IMR-90 (cell line): ENCODE measurements around the gene TPX2. TPM values are rescaled to one million over a fixed set of nuclear protein-coding genes. Genes with fewer than 3 reads are reported as not detected.

Experiments used
- ATAC-seq: fragments of 200-7000 bp; cut with Tn5 transposase; 2 replicates; pipeline ENCODE4 v1.9.1; 2020; ENCODE audit warnings: low read depth, mild to moderate bottlenecking, moderate library complexity
- BruUV-seq: library from RNA; stranded (reverse); fragments of 400-500 nt; replicated peaks from 2 replicates; lab custom pipeline; 2021; lab: Mats Ljungman, UMichigan
- CTCF ChIA-PET: fragments of 300-600 bp; formaldehyde crosslinking; extraction: SDS; loops from one replicate; lab custom pipeline; 2021; ENCODE audit warnings: antibody characterized with exemption; lab: Yijun Ruan, JAX
- POLR2A ChIA-PET: fragments of 300-600 bp; sonication (Branson Sonifier 250); formaldehyde crosslinking; loops from one replicate; lab custom pipeline; 2022; ENCODE audit warnings: antibody characterized with exemption; ENCODE audit not compliant: unreplicated experiment; lab: Charles Lee
- DNase-seq: peaks from one replicate; pipeline ENCODE4 v3.0.0; 2013
- H2AFZ ChIP-seq: replicated peaks from 2 replicates; pipeline ENCODE3; 2013; ENCODE audit warnings: low read length, mild to moderate bottlenecking; ENCODE audit not compliant: poor library complexity
- H2AK5ac ChIP-seq: 2 replicates; pipeline ENCODE4 v1.6.1; 2013; ENCODE audit warnings: low read depth, low read length, inconsistent platforms
- H2AK9ac ChIP-seq: replicated peaks from 2 replicates; pipeline ENCODE3; 2013; ENCODE audit warnings: mild to moderate bottlenecking, low read depth, low read length, moderate library complexity; ENCODE audit not compliant: poor library complexity
- H2BK120ac ChIP-seq: 2 replicates; pipeline ENCODE4 v1.6.1; 2013; ENCODE audit warnings: low read depth, low read length, inconsistent platforms
- H2BK15ac ChIP-seq: 3 replicates; pipeline ENCODE4 v1.6.1; 2013; ENCODE audit warnings: low read depth, low read length, inconsistent platforms
- H2BK20ac ChIP-seq: 2 replicates; pipeline ENCODE4 v1.6.1; 2013; ENCODE audit warnings: low read depth, mild to moderate bottlenecking, inconsistent platforms, low read length, moderate library complexity
- H2BK5ac ChIP-seq: 2 replicates; pipeline ENCODE4 v1.6.1; 2013; ENCODE audit warnings: mild to moderate bottlenecking, low read depth, low read length, inconsistent platforms; ENCODE audit not compliant: poor library complexity, severe bottlenecking
- H3K14ac ChIP-seq: replicated peaks from 2 replicates; pipeline ENCODE4 v1.6.1; 2013; ENCODE audit warnings: low read depth, low read length, inconsistent platforms
- H3K18ac ChIP-seq: 2 replicates; pipeline ENCODE4 v1.6.1; 2013; ENCODE audit warnings: low read depth, low read length, control low read depth
- H3K23ac ChIP-seq: 2 replicates; pipeline ENCODE4 v1.6.1; 2013; ENCODE audit warnings: low read depth, low read length, inconsistent platforms
- H3K27ac ChIP-seq: 2 replicates; pipeline ENCODE4 v1.5.1; 2013; ENCODE audit warnings: mild to moderate bottlenecking, control low read depth, low read length; ENCODE audit not compliant: insufficient read depth
- H3K27me3 ChIP-seq: 2 replicates; pipeline ENCODE4 v1.6.1; 2013; ENCODE audit warnings: low read length; ENCODE audit not compliant: control insufficient read depth, insufficient read depth
- H3K36me3 ChIP-seq: 2 replicates; pipeline ENCODE4 v1.6.1; 2013; ENCODE audit warnings: low read length, mixed read lengths; ENCODE audit not compliant: control insufficient read depth, insufficient read depth
- H3K4ac ChIP-seq: 2 replicates; pipeline ENCODE4 v1.6.1; 2013; ENCODE audit warnings: low read depth, low read length, inconsistent platforms
- H3K4me1 ChIP-seq: 2 replicates; pipeline ENCODE4 v1.6.1; 2013; ENCODE audit warnings: low read length, mixed read lengths; ENCODE audit not compliant: control insufficient read depth, insufficient read depth
- H3K4me2 ChIP-seq: 2 replicates; pipeline ENCODE4 v1.6.1; 2013; ENCODE audit warnings: low read depth, mild to moderate bottlenecking, control low read depth, low read length, moderate library complexity
- H3K4me3 ChIP-seq: 2 replicates; pipeline ENCODE4 v1.5.1; 2013; ENCODE audit warnings: low read depth, mild to moderate bottlenecking, control low read depth, low read length, moderate library complexity; ENCODE audit not compliant: insufficient read depth
- H3K56ac ChIP-seq: 2 replicates; pipeline ENCODE4 v1.6.1; 2013; ENCODE audit warnings: low read length, inconsistent platforms; ENCODE audit not compliant: insufficient read depth; ENCODE audit errors: extremely low read depth
- H3K79me1 ChIP-seq, 2 experiments: 2 replicates each; pipeline ENCODE4 v1.6.1; 2013; ENCODE audit warnings: low read length in 2 of 2, inconsistent platforms in 1 of 2, low read depth in 1 of 2
- H3K9ac ChIP-seq: 2 replicates; pipeline ENCODE4 v1.6.1; 2013; ENCODE audit warnings: low read depth, low read length, control low read depth
- H3K9me1 ChIP-seq: 2 replicates; pipeline ENCODE4 v1.6.1; 2013; ENCODE audit warnings: low read length, inconsistent platforms; ENCODE audit not compliant: insufficient read depth
- H3K9me3 ChIP-seq: 2 replicates; pipeline ENCODE4 v1.6.1; 2013; ENCODE audit warnings: low read length; ENCODE audit not compliant: control insufficient read depth, insufficient read depth
- H4K20me1 ChIP-seq: 2 replicates; pipeline ENCODE4 v1.6.1; 2013; ENCODE audit warnings: low read length, inconsistent platforms; ENCODE audit not compliant: insufficient read depth
- H4K5ac ChIP-seq: 2 replicates; pipeline ENCODE4 v1.6.1; 2013; ENCODE audit warnings: mild to moderate bottlenecking, low read depth, low read length, control low read depth
- H4K8ac ChIP-seq, 2 experiments: 2 replicates each; pipeline ENCODE4 v1.6.1; 2013; ENCODE audit warnings: low read depth in 2 of 2, low read length in 2 of 2, control low read depth in 1 of 2, inconsistent platforms in 1 of 2
- H4K91ac ChIP-seq: 2 replicates; pipeline ENCODE4 v1.6.1; 2013; ENCODE audit warnings: low read depth, low read length, inconsistent platforms; ENCODE audit not compliant: insufficient read depth
- BHLHE40 ChIP-seq: fragments of 150-350 bp; IDR thresholded peaks from 2 replicates; pipeline ENCODE4 v1.6.1; 2016; ENCODE audit warnings: mild to moderate bottlenecking, low read depth, low read length
- ELK1 ChIP-seq: fragments of 150-350 bp; IDR thresholded peaks from 2 replicates; pipeline ENCODE4 v1.6.1; 2016; ENCODE audit warnings: low read depth, mild to moderate bottlenecking, low read length, moderate library complexity, borderline replicate concordance
- MXI1 ChIP-seq: IDR thresholded peaks from 2 replicates; pipeline ENCODE4 v1.6.1; 2012; ENCODE audit warnings: low read depth, mild to moderate bottlenecking, low read length, moderate library complexity, borderline replicate concordance
- NFE2L2 ChIP-seq: fragments of 150-350 bp; IDR thresholded peaks from 2 replicates; pipeline ENCODE4 v1.6.1; 2016; ENCODE audit warnings: low read depth, mild to moderate bottlenecking, low read length
- RAD21 ChIP-seq: IDR thresholded peaks from 2 replicates; pipeline ENCODE4 v1.6.1; 2012; ENCODE audit warnings: low read length, improper control_type of control experiment
- RCOR1 ChIP-seq: IDR thresholded peaks from 2 replicates; pipeline ENCODE4 v1.6.1; 2012; ENCODE audit warnings: mild to moderate bottlenecking, low read length, improper control_type of control experiment; ENCODE audit not compliant: insufficient replicate concordance
- SMC3 ChIP-seq: fragments of 150-350 bp; IDR thresholded peaks from 2 replicates; pipeline ENCODE4 v1.6.1; 2016; ENCODE audit warnings: low read depth, mild to moderate bottlenecking, antibody characterized with exemption, low read length, moderate library complexity
- USF2 ChIP-seq: fragments of 150-350 bp; IDR thresholded peaks from 2 replicates; pipeline ENCODE4 v1.6.1; 2017; ENCODE audit warnings: mild to moderate bottlenecking, antibody characterized with exemption, low read length, low read depth
- WGBS, 2 experiments: methylation state at CpG; one replicate each; pipeline versions ENCODE4 v1.1.5 to v1.1.7; 2013; ENCODE audit warnings: missing lambda C conversion rate in 2 of 2; ENCODE audit not compliant: insufficient read length in 1 of 2; ENCODE audit errors: extremely low coverage in 2 of 2; 5-methylcytosine and 5-hydroxymethylcytosine counted together
- dilution Hi-C: fragments of 300-500 bp; cut with HindIII; formaldehyde crosslinking; loops from one replicate; pipeline ENCODE4 v1.14.3; 2018; ENCODE audit warnings: low sequenced_read_pairs; ENCODE audit not compliant: unreplicated experiment
- in situ Hi-C: fragments of 300-500 bp; cut with MboI; formaldehyde crosslinking; loops from 3 replicates; pipeline ENCODE4 v1.14.3; 2019; ENCODE audit warnings: low sequenced_read_pairs, inconsistent platforms, mixed read lengths
- intact Hi-C: fragments of 100-400 bp; cut with micrococcal nuclease; formaldehyde crosslinking; loops from 2 replicates; pipeline ENCODE4 v1.10.0; 2022
- polyA plus RNA-seq, 3 experiments: library from polyadenylated mRNA; depleted of rRNA; stranded (reverse); fragments of >200 nt; gene quantifications; 2 replicates each; pipeline ENCODE4 v1.2.3, GENCODE V29; 2012; ENCODE audit warnings: low replicate concordance in 1 of 3
- total RNA-seq: library from RNA; depleted of rRNA; stranded (reverse); fragments of >200 nt; gene quantifications from 2 replicates; pipeline ENCODE4 v1.2.3, GENCODE V29; 2012

TPX2 gene
- total and polyA plus RNA-seq, 2 of the 4 experiments (the other 2 are of a cell fraction): 28.5 to 72.2 TPM

- CTCF ChIA-PET: interaction anchor here (0.5 kb wide), 1 partner anchor 652 kb away, joined by 4 read pairs; no protein-coding TSS in a partner anchor
Measured at GRCh38 chr20:31806564-31807355, 67.7 kb downstream of the TPX2 start.

More at GRCh38 chr20:31806564-31807355, 67.7 kb downstream of the TPX2 start:
- no TSS peak for BruUV-seq
- DNase-seq (no peak), ATAC-seq (no peak)
- no peak overlapping the region for H2BK120ac ChIP-seq
- no peak overlapping the region for H4K91ac ChIP-seq
- POLR2A ChIA-PET: no interaction called here
- TF ChIP-seq NFE2L2 (no peak), RAD21 (no peak), BHLHE40 (no peak), ELK1 (no peak), MXI1 (no peak), RCOR1 (no peak), USF2 (no peak), SMC3 (no peak)
- peaks cover 3 to 14% of the 10 kb centered on the region in 2 experiments; a peak in 3 of 4 replicates for H3K79me1 ChIP-seq
- H3K9me3 ChIP-seq: no peaks in the 10 kb centered on the region
- intact Hi-C loops: loop anchor here (5.0 kb wide), 1 partner anchor 366 kb away; no protein-coding TSS in a partner anchor
- no peaks in the 10 kb centered on the region for H3K36me3 ChIP-seq
- no peaks in the 10 kb centered on the region for H4K20me1 ChIP-seq
- no peak overlapping the region for H2AK9ac ChIP-seq
- no peak overlapping the region for H3K23ac ChIP-seq
- no peak overlapping the region for H3K56ac ChIP-seq
- H3K4me3 ChIP-seq: no peak overlapping the region
- dilution Hi-C loops: no loop called here
- no peak overlapping the region for H2AK5ac ChIP-seq
- H2BK15ac ChIP-seq: no peak overlapping the region
- H2BK5ac ChIP-seq: no peak overlapping the region
- H3K27ac ChIP-seq: no peak overlapping the region
- H2BK20ac ChIP-seq: no peak overlapping the region
- no peak overlapping the region for H4K8ac ChIP-seq
- WGBS, 2 experiments: 98% methylated on average over 5 of the region's 8 CpGs; no CpG with 5 or more reads in 1 of the 2 experiments
- peaks cover 15% of the 10 kb centered on the region for H3K9me1 ChIP-seq
- no peak overlapping the region for H3K14ac ChIP-seq
- H4K5ac ChIP-seq: no peak overlapping the region
- H3K4me2 ChIP-seq: no peak overlapping the region
- peaks cover 11% of the 10 kb centered on the region for H3K4me1 ChIP-seq
- H3K9ac ChIP-seq: no peak overlapping the region
- H2AFZ ChIP-seq: no peak overlapping the region
- no peaks in the 10 kb centered on the region for H3K27me3 ChIP-seq
- no peak overlapping the region for H3K4ac ChIP-seq
- in situ Hi-C loops: no loop called here
- H3K18ac ChIP-seq: no peak overlapping the region
